HFFc6 (cell line): ENCODE results near the gene ME3. TPM values are rescaled to one million over a fixed set of nuclear protein-coding genes. Genes with fewer than 3 reads are reported as not detected.

Source experiments
- DNase-seq: peaks from one replicate; pipeline ENCODE4 v3.0.0-alpha.2; 2018
- H3K27ac Mint-ChIP-seq: 2 replicates; pipeline ENCODE4 v1.8.0; 2020; ENCODE audit warnings: mild to moderate bottlenecking, mixed read lengths
- H3K27me3 Mint-ChIP-seq: 2 replicates; pipeline ENCODE4 v1.8.0; 2021; ENCODE audit warnings: mild to moderate bottlenecking, moderate library complexity, mixed read lengths; ENCODE audit not compliant: insufficient read depth
- H3K36me3 Mint-ChIP-seq: 2 replicates; pipeline ENCODE4 v1.8.0; 2021; ENCODE audit warnings: low read depth, mixed read lengths
- H3K4me1 Mint-ChIP-seq: 2 replicates; pipeline ENCODE4 v1.8.0; 2020; ENCODE audit warnings: low read depth, mixed read lengths
- H3K4me3 Mint-ChIP-seq: 2 replicates; pipeline ENCODE4 v1.8.0; 2020; ENCODE audit warnings: mild to moderate bottlenecking, moderate library complexity, mixed read lengths
- H3K9me3 Mint-ChIP-seq: 2 replicates; pipeline ENCODE4 v1.8.0; 2020; ENCODE audit warnings: mild to moderate bottlenecking, mixed read lengths
- CTCF ChIP-seq: fragments of 200-600 bp; sonication (generic); IDR thresholded peaks from 2 replicates; pipeline ENCODE4 v1.5.0; 2021; ENCODE audit warnings: antibody characterized with exemption, mild to moderate bottlenecking
- total RNA-seq, 6 experiments: library from RNA; stranded (reverse); fragmentation: NEBNext Ultra II Directional; extraction: Animal tissue kit (Norgen Biotek cat#: 25700); gene quantifications; 2 replicates in 1 of 6; 3 replicates in 5 of 6; pipeline ENCODE4 v1.2.3, GENCODE V29; 2021

The ME3 gene
- total RNA-seq, 6 experiments from 2014 or later, result 3.5 to 8.6 (median 6.6) TPM

GRCh38 chr11:86666193-86666592 lies 6.2 kb downstream of the ME3 start:
- no peak for DNase-seq
- H3K36me3 Mint-ChIP-seq, result peaks cover 17% of the 10 kb centered on the region
- H3K9me3 Mint-ChIP-seq, result no peaks in the 10 kb centered on the region
- H3K4me1 Mint-ChIP-seq, result peaks cover 37% of the 10 kb centered on the region
- H3K27me3 Mint-ChIP-seq, result peaks cover 2% of the 10 kb centered on the region
- TF ChIP-seq CTCF, result no peak
- no peak overlapping the region for H3K27ac Mint-ChIP-seq
- no peak overlapping the region for H3K4me3 Mint-ChIP-seq

DNA sequence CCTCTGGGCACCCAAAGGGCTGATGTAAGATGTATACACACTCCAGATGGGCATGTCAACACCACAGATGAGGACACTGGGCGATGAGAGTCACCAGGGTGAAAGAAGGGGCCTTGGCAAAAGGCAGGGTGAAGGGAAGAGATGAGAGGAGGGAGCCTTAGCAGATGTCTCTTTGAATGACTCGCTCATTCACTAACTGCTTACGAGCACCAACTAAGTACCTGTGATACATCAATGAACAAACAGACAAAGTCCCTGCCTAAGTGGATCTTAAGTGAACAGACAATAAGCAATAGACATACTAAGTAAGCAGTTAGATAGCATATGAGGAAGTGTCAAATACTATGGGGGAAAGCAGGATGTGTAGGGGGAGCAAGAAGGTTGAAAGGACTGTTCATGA lies 7.5 kb downstream of the ME3 start:
- TF ChIP-seq CTCF, result no peak
- Mint-ChIP-seq H3K27ac (no peak overlapping the region), H3K4me1 (peaks cover 36% of the 10 kb centered on the region), H3K9me3 (no peaks in the 10 kb centered on the region), H3K4me3 (no peak overlapping the region), H3K27me3 (no peaks in the 10 kb centered on the region; the same call in none of the 2 replicates), H3K36me3 (peaks cover 17% of the 10 kb centered on the region)
- DNase-seq, result no peak

GRCh38 chr11:86663761-86664160 lies 8.7 kb downstream of the ME3 start:
- no peak overlapping the region for H3K4me3 Mint-ChIP-seq
- DNase-seq, result no peak

DNA sequence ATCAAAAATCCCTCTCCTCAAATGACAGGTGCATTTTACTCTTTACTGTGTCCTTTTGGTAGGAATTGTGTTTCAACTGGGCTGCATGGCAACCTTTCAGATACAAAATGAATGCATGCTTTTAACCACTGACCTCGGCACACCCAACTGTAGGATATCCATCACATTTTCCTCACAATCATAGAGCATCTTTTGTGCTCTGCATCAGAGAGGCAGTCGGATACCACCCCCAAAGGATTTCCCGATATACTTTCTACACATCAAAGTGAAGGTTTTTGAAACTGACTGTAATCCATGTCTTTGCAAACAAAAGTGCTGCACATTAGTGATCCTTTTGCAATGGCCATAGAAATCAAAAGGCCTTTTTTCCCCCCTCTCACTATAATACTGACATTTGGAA lies 9.1 kb downstream of the ME3 start:
- Mint-ChIP-seq H3K9me3 (no peaks in the 10 kb centered on the region), H3K36me3 (peaks cover 17% of the 10 kb centered on the region), H3K27ac (no peak overlapping the region), H3K4me1 (peaks cover 41% of the 10 kb centered on the region), H3K4me3 (no peak overlapping the region), H3K27me3 (no peaks in the 10 kb centered on the region; the same call in none of the 2 replicates)
- DNase-seq, result no peak
- no peak for TF ChIP-seq CTCF

More at GRCh38 chr11:86663761-86664160, 8.7 kb downstream of the ME3 start:
- TF ChIP-seq CTCF, result no peak
- H3K36me3 Mint-ChIP-seq, result peaks cover 17% of the 10 kb centered on the region
- H3K4me1 Mint-ChIP-seq, result peaks cover 38% of the 10 kb centered on the region
- H3K27me3 Mint-ChIP-seq, result no peaks in the 10 kb centered on the region; the same call in none of the 2 replicates
- H3K27ac Mint-ChIP-seq, result no peak overlapping the region
- no peaks in the 10 kb centered on the region for H3K9me3 Mint-ChIP-seq

GRCh38 chr11:86660736-86661135 lies 11.7 kb downstream of the ME3 start:
- no peak for TF ChIP-seq CTCF
- H3K27ac Mint-ChIP-seq, result no peak overlapping the region
- H3K27me3 Mint-ChIP-seq, result no peaks in the 10 kb centered on the region; the same call in none of the 2 replicates
- DNase-seq, result no peak
- no peak overlapping the region for H3K4me3 Mint-ChIP-seq
- H3K36me3 Mint-ChIP-seq, result peaks cover 10% of the 10 kb centered on the region
- H3K9me3 Mint-ChIP-seq, result no peaks in the 10 kb centered on the region
- peaks cover 41% of the 10 kb centered on the region for H3K4me1 Mint-ChIP-seq

- no peaks in the 10 kb centered on the region; the same call in 1 of the 2 replicates for H3K27me3 Mint-ChIP-seq
- peak overlapping the region; percentile 7; the same call in 1 of the 2 replicates for H3K4me3 Mint-ChIP-seq
- H3K27ac Mint-ChIP-seq, result no peak overlapping the region
- TF ChIP-seq CTCF, result no peak
- peaks cover 3% of the 10 kb centered on the region for H3K36me3 Mint-ChIP-seq
- H3K9me3 Mint-ChIP-seq, result no peaks in the 10 kb centered on the region
- DNase-seq, result peak; percentile 55
- peaks cover 39% of the 10 kb centered on the region for H3K4me1 Mint-ChIP-seq
Observed at GRCh38 chr11:86660088-86660487, 12.3 kb downstream of the ME3 start.
